ENCODE measurements around the gene SARDH.
"Not testable (repeated sequence)": the region's sequence is repeated elsewhere in the genome, so short reads cannot be mapped to it uniquely, and the experiment has no call there.

The SARDH gene

DNA sequence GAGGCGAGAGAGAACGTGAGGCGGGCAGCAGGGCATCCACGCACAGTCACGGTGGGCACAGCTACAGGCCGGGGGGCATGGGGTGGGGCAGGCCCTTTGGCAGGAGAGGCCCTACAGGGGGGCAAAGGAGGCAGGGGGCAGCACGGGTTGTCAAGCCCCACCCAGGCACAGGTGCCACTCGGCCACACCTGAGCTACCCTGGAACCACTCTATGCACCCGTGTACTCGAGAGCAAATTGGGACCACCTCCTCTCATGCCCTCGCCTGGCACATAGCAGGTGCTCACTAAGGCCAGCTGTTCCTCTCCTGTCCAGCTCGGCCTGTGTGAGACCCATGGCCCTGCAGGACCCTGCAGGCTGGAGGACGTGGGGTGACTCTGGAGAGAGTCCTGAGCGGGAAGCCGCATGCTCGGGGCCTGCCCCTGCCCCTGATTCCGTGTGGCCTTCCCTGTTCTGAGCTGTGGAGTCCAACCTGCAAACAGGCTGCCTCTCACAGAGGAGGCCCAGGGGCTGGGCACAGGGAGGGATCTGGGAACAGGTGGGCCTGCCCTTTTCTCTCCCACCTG lies 31.4 kb upstream of the SARDH start:
- Mint-ChIP-seq H3K4me1 (no peaks in the 10 kb centered on the region), H3K36me3 (ENCODE audit: low read depth) (peaks cover 19% of the 10 kb centered on the region), H3K27ac (no peak overlapping the region), H3K9me3 (peaks cover 17% of the 10 kb centered on the region), H3K4me3 (no peak overlapping the region), H3K27me3 (no peaks in the 10 kb centered on the region)
- DNase-seq, result no peak
- ATAC-seq, result no peak

- Mint-ChIP-seq H3K4me3 (no peak overlapping the region), H3K27ac (no peak overlapping the region), H3K36me3 (ENCODE audit: low read depth) (peaks cover 20% of the 10 kb centered on the region), H3K4me1 (no peaks in the 10 kb centered on the region), H3K9me3 (peaks cover 21% of the 10 kb centered on the region), H3K27me3 (no peaks in the 10 kb centered on the region)
- ATAC-seq (no peak), DNase-seq (no peak)
These were observed 30.8 kb upstream of the SARDH start for GRCh38 chr9:133768859-133769510.

GRCh38 chr9:133768371-133768858 lies 30.3 kb upstream of the SARDH start:
- Mint-ChIP-seq H3K27ac (no peak overlapping the region), H3K9me3 (peaks cover 21% of the 10 kb centered on the region), H3K36me3 (ENCODE audit: low read depth) (peaks cover 20% of the 10 kb centered on the region), H3K4me3 (no peak overlapping the region), H3K27me3 (no peaks in the 10 kb centered on the region), H3K4me1 (no peaks in the 10 kb centered on the region)
- DNase-seq (no peak), ATAC-seq (no peak)

DNA sequence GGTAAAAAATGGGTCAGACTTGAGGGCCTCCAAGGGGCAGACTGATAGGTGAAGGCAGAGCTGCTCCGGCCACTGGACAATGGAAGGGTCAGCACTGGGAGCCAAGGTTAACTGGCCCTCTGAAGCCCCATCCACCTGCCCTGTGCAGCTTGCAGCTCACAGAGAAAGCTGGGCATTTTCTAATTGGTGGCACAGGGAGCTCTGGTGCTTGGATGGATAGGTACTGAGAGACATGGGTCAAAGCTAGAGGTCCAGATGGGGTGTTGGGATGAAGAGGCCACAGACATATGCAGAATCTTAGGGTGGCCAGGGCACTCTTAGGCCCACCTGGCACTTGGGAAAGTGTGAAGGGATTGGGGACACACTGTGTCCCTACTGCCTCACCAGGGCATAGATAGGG lies 29.5 kb upstream of the SARDH start:
- peaks cover 21% of the 10 kb centered on the region for H3K9me3 Mint-ChIP-seq
- H3K27ac Mint-ChIP-seq, result no peak overlapping the region
- no peaks in the 10 kb centered on the region for H3K27me3 Mint-ChIP-seq
- no peaks in the 10 kb centered on the region for H3K4me1 Mint-ChIP-seq
- ATAC-seq (no peak), DNase-seq (no peak)
- H3K4me3 Mint-ChIP-seq, result no peak overlapping the region
- H3K36me3 Mint-ChIP-seq (ENCODE audit: low read depth), result peaks cover 20% of the 10 kb centered on the region

DNA sequence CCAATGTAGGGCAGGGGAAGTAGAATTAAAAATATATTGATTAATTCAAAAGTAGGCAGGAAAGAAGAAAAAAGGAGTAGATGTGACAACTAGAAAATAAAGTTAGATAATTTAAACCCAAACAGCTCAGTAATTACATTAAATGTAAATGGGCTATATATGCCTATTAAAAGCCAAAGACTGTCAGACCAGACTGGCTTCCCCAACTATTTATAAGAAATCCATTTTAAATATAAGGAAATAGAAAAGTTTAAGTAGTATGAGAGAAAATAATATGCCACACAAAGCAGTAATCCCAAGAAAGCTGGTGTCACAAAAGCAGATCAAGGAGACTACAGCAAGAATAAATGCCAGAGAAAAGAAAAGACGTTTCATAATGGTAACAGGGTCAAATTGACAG lies 28.9 kb upstream of the SARDH start:
- no peak for ATAC-seq
- H3K27ac Mint-ChIP-seq, result no peak overlapping the region
- H3K4me3 Mint-ChIP-seq, result no peak overlapping the region
- peaks cover 21% of the 10 kb centered on the region for H3K9me3 Mint-ChIP-seq
- H3K27me3 Mint-ChIP-seq, result no peaks in the 10 kb centered on the region
- no peak for DNase-seq
- peaks cover 20% of the 10 kb centered on the region for H3K36me3 Mint-ChIP-seq (ENCODE audit: low read depth)
- H3K4me1 Mint-ChIP-seq, result no peaks in the 10 kb centered on the region

- H3K9me3 Mint-ChIP-seq, result peaks cover 21% of the 10 kb centered on the region
- not testable (repeated sequence) for H3K4me1 Mint-ChIP-seq, H3K4me3 Mint-ChIP-seq, DNase-seq, H3K27me3 Mint-ChIP-seq, H3K27ac Mint-ChIP-seq, ATAC-seq
- H3K36me3 Mint-ChIP-seq (ENCODE audit: low read depth), result peaks cover 20% of the 10 kb centered on the region
These were observed 28.1 kb upstream of the SARDH start for GRCh38 chr9:133766234-133766633.

- no peak overlapping the region for H3K4me3 Mint-ChIP-seq
- H3K27me3 Mint-ChIP-seq, result no peaks in the 10 kb centered on the region
- peaks cover 20% of the 10 kb centered on the region for H3K36me3 Mint-ChIP-seq (ENCODE audit: low read depth)
- DNase-seq (no peak), ATAC-seq (no peak)
- H3K9me3 Mint-ChIP-seq, result peaks cover 21% of the 10 kb centered on the region
- H3K4me1 Mint-ChIP-seq, result no peaks in the 10 kb centered on the region
- no peak overlapping the region for H3K27ac Mint-ChIP-seq
These were observed 25.4 kb upstream of the SARDH start for GRCh38 chr9:133763272-133764183.

GRCh38 chr9:133762488-133763271 lies 24.5 kb upstream of the SARDH start:
- Mint-ChIP-seq H3K9me3 (peaks cover 21% of the 10 kb centered on the region), H3K36me3 (ENCODE audit: low read depth) (peaks cover 19% of the 10 kb centered on the region), H3K27ac (no peak overlapping the region), H3K4me1 (no peaks in the 10 kb centered on the region), H3K4me3 (no peak overlapping the region), H3K27me3 (no peaks in the 10 kb centered on the region)
- ATAC-seq (no peak), DNase-seq (no peak)

DNA sequence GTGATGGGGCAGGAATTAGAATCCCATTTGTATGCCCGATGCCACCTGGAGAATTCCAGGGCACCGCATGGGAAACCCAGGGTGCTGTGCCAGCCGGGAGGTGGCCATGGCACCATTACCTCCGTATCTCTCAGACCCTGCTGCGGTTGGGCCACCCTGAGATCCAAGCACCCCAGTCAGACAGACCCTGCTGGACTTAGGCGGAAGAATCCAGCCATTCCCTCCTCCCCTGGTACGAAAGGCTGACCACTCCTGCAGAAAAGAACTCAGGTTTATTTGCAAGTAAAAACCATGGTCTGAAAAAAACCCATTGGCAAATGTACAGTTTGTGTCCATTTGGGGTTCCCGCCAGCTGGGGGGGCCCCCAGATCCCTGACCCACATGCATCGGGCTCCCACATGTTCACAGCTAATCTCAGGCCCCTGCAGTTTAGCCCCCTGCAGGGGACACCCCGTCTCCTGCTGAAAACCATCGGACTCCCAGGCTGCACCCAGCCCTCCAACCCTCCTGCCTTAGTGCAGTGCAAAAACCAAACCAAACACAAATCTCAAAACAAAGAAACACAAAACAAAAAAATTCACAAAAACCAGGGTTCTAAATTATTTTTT lies 23.6 kb upstream of the SARDH start:
- no peak for ATAC-seq
- H3K27me3 Mint-ChIP-seq, result no peaks in the 10 kb centered on the region
- peaks cover 15% of the 10 kb centered on the region for H3K9me3 Mint-ChIP-seq
- DNase-seq, result no peak
- H3K4me1 Mint-ChIP-seq, result no peaks in the 10 kb centered on the region
- no peak overlapping the region for H3K4me3 Mint-ChIP-seq
- no peak overlapping the region for H3K27ac Mint-ChIP-seq
- peaks cover 12% of the 10 kb centered on the region for H3K36me3 Mint-ChIP-seq (ENCODE audit: low read depth)

DNA sequence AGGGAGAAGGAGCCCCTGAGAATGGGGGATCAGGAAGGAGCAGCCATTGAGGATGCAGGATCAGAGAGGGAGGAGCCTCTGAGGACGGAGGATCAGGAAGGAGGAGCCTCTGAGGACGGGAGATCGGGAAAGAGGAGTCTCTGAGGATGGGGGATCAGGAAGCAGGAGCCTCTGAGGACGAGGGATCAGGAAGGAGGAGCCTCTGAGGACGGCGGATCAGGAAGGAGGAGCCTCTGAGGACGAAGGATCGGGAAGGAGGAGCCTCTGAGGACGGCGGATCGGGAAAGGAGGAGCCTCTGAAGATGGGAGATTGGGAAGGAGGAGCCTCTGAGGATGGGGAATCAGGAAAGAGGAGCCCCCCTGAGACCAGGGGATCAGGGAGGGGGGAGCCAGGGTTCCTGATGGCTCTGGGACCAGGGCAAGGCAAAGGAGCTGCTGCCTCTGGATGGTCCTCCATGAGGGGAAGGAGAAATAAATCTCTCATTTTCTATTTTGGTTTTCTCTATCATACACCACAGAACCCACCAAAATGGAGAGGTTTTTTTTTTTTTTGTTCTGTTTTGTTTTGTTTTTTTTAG lies 22.6 kb upstream of the SARDH start:
- Mint-ChIP-seq H3K27me3 (no peaks in the 10 kb centered on the region), H3K27ac (no peak overlapping the region), H3K4me3 (no peak overlapping the region), H3K4me1 (no peaks in the 10 kb centered on the region), H3K9me3 (peaks cover 10% of the 10 kb centered on the region), H3K36me3 (ENCODE audit: low read depth) (peaks cover 9% of the 10 kb centered on the region)
- DNase-seq (no peak), ATAC-seq (no peak)

- H3K27ac Mint-ChIP-seq, result no peak overlapping the region
- peaks cover 6% of the 10 kb centered on the region for H3K36me3 Mint-ChIP-seq (ENCODE audit: low read depth)
- H3K4me3 Mint-ChIP-seq, result no peak overlapping the region
- peaks cover 4% of the 10 kb centered on the region for H3K27me3 Mint-ChIP-seq
- ATAC-seq (no peak), DNase-seq (no peak)
- H3K4me1 Mint-ChIP-seq, result no peaks in the 10 kb centered on the region
- peaks cover 5% of the 10 kb centered on the region for H3K9me3 Mint-ChIP-seq
These were observed 21.8 kb upstream of the SARDH start for GRCh38 chr9:133759946-133760345.

DNA sequence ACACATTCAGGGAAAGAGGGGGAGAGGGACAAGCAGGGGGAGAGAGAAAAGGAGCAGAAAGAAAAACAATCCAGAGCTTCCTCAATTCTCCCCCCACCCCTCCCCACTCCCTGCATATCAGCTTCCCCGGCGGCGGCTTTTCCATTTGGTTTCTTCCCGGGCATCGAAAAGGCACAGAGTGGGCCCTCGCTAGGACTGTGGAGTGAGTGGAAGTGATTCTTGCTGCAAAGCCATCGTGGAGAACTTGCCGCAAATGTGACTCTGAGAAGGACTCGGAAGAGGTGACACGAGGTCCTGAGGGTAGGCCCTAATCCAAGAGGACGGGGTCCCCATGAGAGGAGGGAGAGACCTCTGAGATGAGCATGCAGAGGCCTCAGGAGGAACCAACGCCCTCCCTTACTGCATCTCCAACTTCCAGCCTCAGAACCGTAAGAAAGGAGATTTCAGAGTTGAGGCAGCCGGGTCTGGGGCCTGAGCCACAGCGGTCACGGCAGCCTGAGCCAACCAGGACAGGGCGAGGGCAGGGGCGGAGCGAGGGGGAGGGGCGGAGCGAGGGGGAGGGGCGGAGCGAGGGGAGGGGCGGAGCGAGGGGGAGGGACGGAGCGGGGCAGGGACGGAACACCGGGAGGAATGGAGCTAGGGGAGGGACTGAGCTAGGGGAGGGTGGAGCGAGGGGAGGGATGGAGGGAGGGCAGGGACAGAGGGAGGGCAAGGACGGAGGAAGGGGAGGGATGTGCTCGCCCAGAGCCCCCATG lies 21.2 kb upstream of the SARDH start:
- Mint-ChIP-seq H3K36me3 (ENCODE audit: low read depth) (peaks cover under 1% of the 10 kb centered on the region), H3K27me3 (peaks cover 10% of the 10 kb centered on the region), H3K4me3 (no peak overlapping the region), H3K4me1 (no peaks in the 10 kb centered on the region), H3K9me3 (peaks cover under 1% of the 10 kb centered on the region), H3K27ac (no peak overlapping the region)
- ATAC-seq (no peak), DNase-seq (no peak)

DNA sequence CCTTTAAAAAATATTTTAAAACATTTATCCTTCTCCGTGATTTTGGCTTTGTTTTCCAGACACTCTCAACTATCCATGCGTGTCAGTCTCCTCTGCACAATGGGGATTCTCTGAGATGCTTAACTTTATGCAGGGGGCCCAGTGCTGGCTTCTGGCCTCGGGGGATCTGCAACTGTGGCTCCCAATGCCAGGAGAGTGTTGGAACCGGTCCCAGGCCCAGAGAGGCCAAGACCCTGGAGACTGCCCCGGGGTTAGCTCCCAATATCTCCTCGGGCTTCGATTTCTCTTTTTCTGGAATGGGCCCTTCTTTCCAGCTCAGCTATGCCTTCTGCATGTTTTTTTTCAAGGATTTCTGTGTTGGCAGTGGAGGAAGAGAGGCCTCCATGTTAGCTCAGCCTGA lies 20.1 kb upstream of the SARDH start:
- Mint-ChIP-seq H3K4me3 (no peak overlapping the region), H3K9me3 (no peaks in the 10 kb centered on the region), H3K27me3 (peaks cover 15% of the 10 kb centered on the region), H3K4me1 (no peaks in the 10 kb centered on the region), H3K27ac (no peak overlapping the region), H3K36me3 (ENCODE audit: low read depth) (no peaks in the 10 kb centered on the region)
- ATAC-seq (no peak), DNase-seq (no peak)
